Measurements from ENCODE around the gene BRD4. TPM values are rescaled to one million over a fixed set of nuclear protein-coding genes. Genes with fewer than 3 reads are reported as not detected.
A peak's percentile ranks its signal among the peaks of the same experiment; 100 is the strongest.

BRD4 gene
- total RNA-seq, 1 donor from 2014 or later = 152 TPM

DNA sequence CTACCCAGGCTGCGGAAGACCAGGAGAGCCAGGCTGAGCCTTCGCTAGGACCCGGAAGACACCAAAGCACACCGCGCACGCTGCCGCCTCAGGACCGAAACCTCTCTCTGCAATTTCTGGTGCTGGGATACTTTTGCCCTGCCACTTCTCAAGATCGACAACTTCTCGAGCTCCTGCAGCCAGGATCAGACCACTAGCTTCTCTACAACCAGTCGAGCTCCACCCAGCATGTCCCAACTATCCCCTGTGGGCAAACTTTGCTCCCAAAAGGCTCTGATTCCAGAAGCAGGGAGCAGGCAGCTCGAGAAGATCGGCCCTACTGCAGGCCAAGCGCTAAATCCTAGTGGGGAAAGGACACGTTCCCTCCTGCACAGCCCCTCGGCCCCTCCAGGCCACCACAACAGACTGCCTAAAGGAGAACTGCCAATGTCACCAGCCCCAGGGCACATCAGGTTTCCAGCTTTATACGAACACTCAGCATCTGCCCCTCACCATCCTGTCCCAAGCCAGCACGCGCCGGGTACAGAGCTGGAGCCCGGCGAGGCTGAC lies 46.3 kb upstream of the BRD4 start:
- Mint-ChIP-seq H3K4me1 (peaks cover 38% of the 10 kb centered on the region), H3K27me3 (ENCODE audit: low read depth) (peaks cover 5% of the 10 kb centered on the region), H3K9me3 (no peaks in the 10 kb centered on the region), H3K27ac (ENCODE audit: unreplicated experiment) (peak overlapping the region; percentile 93), H3K4me3 (peak overlapping the region; percentile 99), H3K36me3 (ENCODE audit: low read depth) (peaks cover 2% of the 10 kb centered on the region)
- TF ChIP-seq, protein P1, sequence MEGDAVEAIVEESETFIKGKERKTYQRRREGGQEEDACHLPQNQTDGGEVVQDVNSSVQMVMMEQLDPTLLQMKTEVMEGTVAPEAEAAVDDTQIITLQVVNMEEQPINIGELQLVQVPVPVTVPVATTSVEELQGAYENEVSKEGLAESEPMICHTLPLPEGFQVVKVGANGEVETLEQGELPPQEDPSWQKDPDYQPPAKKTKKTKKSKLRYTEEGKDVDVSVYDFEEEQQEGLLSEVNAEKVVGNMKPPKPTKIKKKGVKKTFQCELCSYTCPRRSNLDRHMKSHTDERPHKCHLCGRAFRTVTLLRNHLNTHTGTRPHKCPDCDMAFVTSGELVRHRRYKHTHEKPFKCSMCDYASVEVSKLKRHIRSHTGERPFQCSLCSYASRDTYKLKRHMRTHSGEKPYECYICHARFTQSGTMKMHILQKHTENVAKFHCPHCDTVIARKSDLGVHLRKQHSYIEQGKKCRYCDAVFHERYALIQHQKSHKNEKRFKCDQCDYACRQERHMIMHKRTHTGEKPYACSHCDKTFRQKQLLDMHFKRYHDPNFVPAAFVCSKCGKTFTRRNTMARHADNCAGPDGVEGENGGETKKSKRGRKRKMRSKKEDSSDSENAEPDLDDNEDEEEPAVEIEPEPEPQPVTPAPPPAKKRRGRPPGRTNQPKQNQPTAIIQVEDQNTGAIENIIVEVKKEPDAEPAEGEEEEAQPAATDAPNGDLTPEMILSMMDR (conservative IDR thresholded peaks at IDR 0.05) = no peak
- peak; percentile 22 for DNase-seq (ENCODE audit: low read depth, low spot score)

DNA sequence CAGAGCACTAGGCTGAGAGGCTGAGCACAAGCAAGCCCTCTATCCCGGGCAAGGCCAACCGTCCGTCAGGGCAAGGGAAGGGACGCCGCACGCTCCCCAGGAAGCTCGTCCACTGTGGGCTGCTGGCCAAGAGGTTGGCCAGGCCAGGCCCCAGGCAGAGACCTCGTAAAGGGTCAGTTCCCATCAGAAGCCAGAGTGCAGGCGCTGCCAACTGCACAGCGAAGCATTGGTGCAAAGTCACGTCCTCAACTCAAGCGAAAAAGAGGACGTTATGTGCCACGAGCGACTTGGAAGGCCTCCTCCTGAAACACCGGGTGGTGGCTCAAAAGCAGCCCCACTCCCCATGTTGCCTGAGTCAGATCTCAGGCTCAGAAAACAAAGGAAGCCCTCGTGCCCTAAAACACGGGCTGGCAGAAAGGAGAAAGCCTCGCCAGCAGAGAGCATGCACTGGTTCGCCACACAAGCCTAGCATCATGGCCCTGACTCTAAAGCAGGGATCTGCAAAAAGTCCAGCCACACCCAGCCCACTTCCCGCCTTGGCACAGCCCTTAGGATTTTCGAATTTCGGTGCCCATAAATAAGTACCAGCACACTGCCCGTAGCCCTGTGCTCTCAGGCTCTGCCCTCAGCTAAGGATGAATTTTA lies 42.6 kb upstream of the BRD4 start:
- TF ChIP-seq, protein P1 (conservative IDR thresholded peaks at IDR 0.05) = no peak
- Mint-ChIP-seq H3K36me3 (ENCODE audit: low read depth) (peaks cover 4% of the 10 kb centered on the region), H3K4me3 (peak overlapping the region; percentile 56), H3K4me1 (peaks cover 23% of the 10 kb centered on the region), H3K27me3 (ENCODE audit: low read depth) (peaks cover 5% of the 10 kb centered on the region), H3K9me3 (no peaks in the 10 kb centered on the region), H3K27ac (ENCODE audit: unreplicated experiment) (no peak overlapping the region)
- no peak for DNase-seq (ENCODE audit: low read depth, low spot score)

DNA sequence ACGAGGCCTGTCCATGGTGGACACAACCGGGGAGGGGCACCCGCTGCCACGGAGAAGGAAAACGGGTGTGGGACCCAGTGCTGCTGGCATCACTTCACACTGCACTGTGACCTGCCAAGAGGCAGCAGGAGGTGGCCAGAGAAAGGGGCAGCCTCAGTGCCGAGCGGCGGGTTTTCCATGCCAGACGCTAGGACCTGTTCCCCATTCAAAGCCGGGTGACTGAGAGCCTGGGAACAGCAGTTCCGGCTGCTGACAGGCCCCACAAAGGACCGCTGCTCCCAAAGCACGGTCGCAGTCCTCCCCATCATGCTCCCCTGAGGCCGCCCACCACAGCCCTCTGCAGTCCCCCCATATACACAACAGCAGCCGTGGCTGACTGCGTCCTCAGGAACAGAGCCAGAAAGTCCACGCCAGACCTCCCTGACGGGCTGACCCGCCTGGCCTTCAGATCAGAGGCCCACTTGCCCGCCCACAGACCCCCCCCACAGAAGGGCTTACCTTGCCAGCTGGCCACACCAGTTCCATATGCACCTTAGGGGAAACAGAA lies 41.8 kb upstream of the BRD4 start:
- TF ChIP-seq, protein P1 (conservative IDR thresholded peaks at IDR 0.05) = no peak
- DNase-seq (ENCODE audit: low read depth, low spot score) = no peak

DNA sequence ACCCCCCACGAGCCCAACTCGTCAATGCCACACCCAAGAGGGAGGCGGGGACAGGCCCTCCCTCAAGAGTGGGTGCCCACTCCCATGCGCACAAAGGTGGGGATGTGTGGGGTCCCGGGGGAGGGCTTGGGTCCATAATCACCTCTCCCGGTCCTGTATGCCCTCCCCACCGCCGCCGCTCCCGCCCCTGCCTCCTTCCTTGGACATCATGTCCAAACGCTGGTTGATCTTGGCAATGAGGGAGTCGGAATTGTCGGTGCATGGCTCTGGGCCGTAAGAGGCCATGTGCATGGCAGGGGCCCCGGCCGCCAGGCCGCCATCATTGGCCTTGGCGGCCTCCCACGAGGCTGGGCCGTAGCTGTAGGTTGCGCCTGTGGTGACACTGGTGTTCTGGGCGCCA lies 41.3 kb upstream of the BRD4 start:
- Mint-ChIP-seq H3K4me1 (peaks cover 19% of the 10 kb centered on the region), H3K4me3 (peak overlapping the region; percentile 54), H3K36me3 (ENCODE audit: low read depth) (peaks cover 2% of the 10 kb centered on the region), H3K27ac (ENCODE audit: unreplicated experiment) (no peak overlapping the region), H3K27me3 (ENCODE audit: low read depth) (peaks cover 3% of the 10 kb centered on the region), H3K9me3 (no peaks in the 10 kb centered on the region)
- DNase-seq (ENCODE audit: low read depth, low spot score) = no peak
- TF ChIP-seq, protein P1 (conservative IDR thresholded peaks at IDR 0.05) = no peak

More for the DNA sequence above, 41.8 kb upstream of the BRD4 start:
- Mint-ChIP-seq H3K4me1 (peaks cover 19% of the 10 kb centered on the region), H3K4me3 (peak overlapping the region; percentile 61), H3K27ac (ENCODE audit: unreplicated experiment) (no peak overlapping the region), H3K27me3 (ENCODE audit: low read depth) (peaks cover 3% of the 10 kb centered on the region), H3K9me3 (no peaks in the 10 kb centered on the region), H3K36me3 (ENCODE audit: low read depth) (peaks cover 2% of the 10 kb centered on the region)

DNA sequence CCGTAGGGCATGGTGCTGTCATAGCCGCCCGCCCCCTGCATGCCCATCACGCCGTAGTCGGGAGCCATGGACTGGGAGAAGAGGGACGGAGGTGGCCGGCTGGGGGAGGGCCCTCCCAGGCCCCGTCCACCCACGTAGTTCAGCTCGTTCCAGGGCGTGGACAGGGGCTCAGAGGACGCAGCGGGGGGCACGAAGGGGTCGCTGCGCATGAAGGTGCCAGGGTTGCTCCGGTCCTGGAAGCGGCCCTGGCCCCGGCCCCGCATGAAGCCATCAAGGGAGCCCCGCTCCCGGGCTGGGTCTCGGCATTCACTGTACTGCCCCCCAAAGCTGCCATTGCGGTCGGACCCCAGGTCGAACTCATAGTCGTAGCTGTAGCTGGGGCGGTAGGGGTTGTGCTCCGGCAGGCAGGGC lies 40.6 kb upstream of the BRD4 start:
- no peak overlapping the region for H3K27ac Mint-ChIP-seq (ENCODE audit: unreplicated experiment)

More for the DNA sequence above, 40.6 kb upstream of the BRD4 start:
- no peak for DNase-seq (ENCODE audit: low read depth, low spot score)
- Mint-ChIP-seq H3K27me3 (ENCODE audit: low read depth) (no peaks in the 10 kb centered on the region), H3K9me3 (no peaks in the 10 kb centered on the region), H3K4me3 (no peak overlapping the region), H3K36me3 (ENCODE audit: low read depth) (peaks cover 2% of the 10 kb centered on the region), H3K4me1 (peaks cover 12% of the 10 kb centered on the region)
- TF ChIP-seq, protein P1 (conservative IDR thresholded peaks at IDR 0.05) = no peak
